Ishikawa (cell line): ENCODE data around the gene KRT1.

Experiments used
- CEBPB ChIP-seq: IDR thresholded peaks from 2 replicates; pipeline ENCODE4 v1.6.1; 2012
- CREB1 ChIP-seq: IDR thresholded peaks from 2 replicates; pipeline ENCODE4 v1.6.1; 2012; ENCODE audit warnings: low read depth
- EGR1 ChIP-seq: IDR thresholded peaks from 2 replicates; pipeline ENCODE4 v1.6.1; 2012
- EP300 ChIP-seq: IDR thresholded peaks from 2 replicates; pipeline ENCODE4 v1.6.1; 2012; ENCODE audit warnings: borderline replicate concordance
- FOXM1 ChIP-seq: IDR thresholded peaks from 2 replicates; pipeline ENCODE4 v1.6.1; 2012; ENCODE audit warnings: low read depth, borderline replicate concordance
- MAX ChIP-seq: IDR thresholded peaks from 2 replicates; pipeline ENCODE4 v1.6.1; 2012
- NFIC ChIP-seq: IDR thresholded peaks from 2 replicates; pipeline ENCODE4 v1.6.1; 2012
- REST ChIP-seq: IDR thresholded peaks from 2 replicates; pipeline ENCODE4 v1.6.1; 2012; ENCODE audit warnings: low read depth, mild to moderate bottlenecking
- TAF1 ChIP-seq: IDR thresholded peaks from 2 replicates; pipeline ENCODE4 v1.6.1; 2012; ENCODE audit warnings: low read depth, mild to moderate bottlenecking
- TCF12 ChIP-seq: IDR thresholded peaks from 2 replicates; pipeline ENCODE4 v1.6.1; 2012; ENCODE audit warnings: low read depth
- TEAD4 ChIP-seq: IDR thresholded peaks from 2 replicates; pipeline ENCODE4 v1.6.1; 2012
- USF1 ChIP-seq: IDR thresholded peaks from 2 replicates; pipeline ENCODE4 v1.6.1; 2012
- YY1 ChIP-seq: IDR thresholded peaks from 2 replicates; pipeline ENCODE4 v1.6.1; 2012; ENCODE audit warnings: low read depth
- ZBTB7A ChIP-seq: IDR thresholded peaks from 2 replicates; pipeline ENCODE4 v1.6.1; 2012; ENCODE audit warnings: low read depth

The KRT1 gene

GRCh38 chr12:52691076-52691840 is 11.1 kb upstream of the KRT1 start:
- TF ChIP-seq ZBTB7A (0 out of 2 replicates have a peak, but pooled peaks have one; percentile 35), EGR1 (peak; percentile 39; the same call in 1 of the 2 replicates), TAF1 (0 out of 2 replicates have a peak, but pooled peaks have one; percentile 13), EP300 (peak; percentile 27; the same call in 1 of the 2 replicates), MAX (peak; percentile 78), REST (no peak), CEBPB (no peak), YY1 (peak; percentile 72; the same call in 1 of the 2 replicates)

- TF ChIP-seq USF1: no peak
- no peak for TF ChIP-seq TCF12
- no peak for TF ChIP-seq EP300
- TF ChIP-seq CEBPB: no peak
- TF ChIP-seq TAF1: no peak
- no peak for TF ChIP-seq CREB1
- no peak for TF ChIP-seq ZBTB7A
- no peak for TF ChIP-seq REST
- TF ChIP-seq TEAD4: no peak
- no peak for TF ChIP-seq MAX
These were observed 10.3 kb upstream of the KRT1 start for GRCh38 chr12:52690351-52691075.

DNA sequence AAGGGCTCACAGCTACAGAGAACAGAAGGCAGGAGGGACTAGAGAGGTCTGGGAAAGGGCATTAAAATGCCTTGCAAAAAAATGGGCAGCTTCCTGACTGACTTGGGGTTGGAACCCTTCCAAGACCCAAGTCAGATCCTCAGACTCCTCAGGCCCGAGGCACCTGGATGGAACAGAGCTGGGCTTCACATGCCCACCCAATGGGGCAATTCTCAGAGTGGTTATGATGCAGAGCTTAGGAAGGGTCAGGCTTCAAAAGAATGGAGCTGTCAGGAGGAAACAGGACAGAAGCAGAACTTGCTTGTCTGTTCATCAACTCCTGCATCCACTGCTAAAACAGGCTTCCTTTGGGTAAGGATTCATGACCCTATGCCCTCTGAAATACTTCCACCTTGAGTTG is 9.7 kb upstream of the KRT1 start:
- no peak for TF ChIP-seq CREB1

DNA sequence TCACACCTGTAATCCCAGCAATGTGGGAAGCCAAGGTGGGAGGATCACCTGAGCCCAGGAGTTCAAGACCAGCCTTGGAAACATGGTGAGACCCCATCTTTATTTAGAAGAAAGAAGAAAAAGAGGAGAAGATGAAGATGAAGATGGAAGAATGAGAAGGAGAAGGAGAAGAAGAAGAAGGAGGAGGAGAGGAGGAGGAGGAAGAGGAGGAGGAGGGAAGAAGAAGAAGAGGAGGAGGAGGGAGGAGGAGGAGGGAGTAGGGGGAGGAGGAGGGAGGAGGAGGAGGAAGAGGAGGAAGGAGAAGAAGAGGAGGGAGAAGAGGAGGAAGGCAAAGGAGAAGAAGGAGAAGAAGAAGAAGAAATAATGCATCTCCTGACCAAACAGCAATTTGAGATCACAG is 9.0 kb upstream of the KRT1 start:
- TF ChIP-seq CREB1 (no peak), MAX (no peak), TCF12 (no peak), ZBTB7A (no peak), EGR1 (no peak), EP300 (no peak), USF1 (no peak), FOXM1 (no peak)

DNA sequence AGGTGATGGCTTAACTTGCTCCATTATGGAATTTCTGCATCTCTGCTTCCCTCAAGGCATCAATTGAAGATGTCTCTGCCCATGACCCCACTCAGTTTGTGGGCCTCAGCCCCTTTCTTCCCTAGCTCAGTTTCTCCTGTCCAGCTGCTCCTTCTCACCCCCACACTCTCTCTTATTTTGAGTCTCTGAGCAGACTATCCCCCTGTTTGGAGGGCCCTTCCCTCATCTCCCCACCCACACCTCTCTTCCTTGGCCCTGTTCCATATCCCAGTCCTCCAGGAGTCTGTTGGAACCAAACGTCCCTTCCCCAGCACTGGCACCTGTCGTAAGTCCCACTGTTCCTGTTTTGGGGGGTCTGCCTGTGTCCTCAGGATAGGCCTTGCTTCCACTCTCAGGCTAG is 8.3 kb upstream of the KRT1 start:
- TF ChIP-seq TEAD4: no peak
- TF ChIP-seq FOXM1: no peak
- no peak for TF ChIP-seq TCF12
- TF ChIP-seq NFIC: no peak
- TF ChIP-seq MAX: no peak
- TF ChIP-seq YY1: no peak
- no peak for TF ChIP-seq REST
- TF ChIP-seq EP300: no peak
- no peak for TF ChIP-seq ZBTB7A
- TF ChIP-seq EGR1: no peak
- TF ChIP-seq CEBPB: no peak
- no peak for TF ChIP-seq CREB1
